Thyroid gland (tissue), 4 donors: ENCODE results near the gene DAAM2. TPM values are rescaled to one million over a fixed set of nuclear protein-coding genes. Genes with fewer than 3 reads are reported as not detected.

Source experiments
- DNase-seq, 2 donors: peaks; one replicate each; pipeline ENCODE4 v3.0.0-alpha.2; 2019
- H3K27ac ChIP-seq, 3 donors: fragments of 200-600 bp; sonication (generic); 1 replicate in 2 of 3; 2 replicates in 1 of 3; pipeline ENCODE4 v1.5.1; 2016 to 2019; ENCODE audit warnings: mild to moderate bottlenecking in 1 of 3, moderate library complexity in 1 of 3
- H3K27me3 ChIP-seq: fragments of 200-600 bp; sonication (generic); one replicate; pipeline ENCODE4 v1.5.1; 2019
- H3K36me3 ChIP-seq, 2 donors: fragments of 200-600 bp; sonication (generic); one replicate each; pipeline ENCODE4 v1.5.1; 2016 to 2019
- H3K4me1 ChIP-seq, 2 donors: fragments of 200-600 bp; sonication (generic); one replicate each; pipeline ENCODE4 v1.5.1; 2017 to 2019
- H3K4me3 ChIP-seq, 3 donors: fragments of 200-600 bp; sonication (generic); replicated peaks in 1 of 3; 1 replicate in 2 of 3; 2 replicates in 1 of 3; pipeline ENCODE4 v1.5.1; 2016; ENCODE audit warnings: mild to moderate bottlenecking in 1 of 3
- H3K9me3 ChIP-seq: fragments of 200-600 bp; sonication (generic); one replicate; pipeline ENCODE4 v1.5.1; 2017
- POLR2A ChIP-seq, 2 donors: fragments of 450-650 bp; IDR thresholded peaks; one replicate each; pipeline ENCODE4 v1.6.1; 2017; ENCODE audit warnings: antibody characterized with exemption in 2 of 2, mild to moderate bottlenecking in 2 of 2, moderate library complexity in 1 of 2
- WGBS, 2 donors: methylation state at CpG; one replicate each; pipeline ENCODE4 v1.1.5; 2017; 5-methylcytosine and 5-hydroxymethylcytosine counted together
- intact Hi-C: fragments of 100-400 bp; cut with DNase I; formaldehyde crosslinking; loops from one replicate; pipeline ENCODE4 v1.15.1; 2023
- total RNA-seq, 4 donors: library from RNA; depleted of rRNA; stranded (reverse); fragments of >200 nt; gene quantifications; one replicate each; pipeline ENCODE4 v1.2.3, GENCODE V29; 2016
- TF ChIP-seq, protein P1 (sequence below), 6 experiments: fragments of 200-600 bp in 3 of 6; fragments of 450-650 bp in 3 of 6; sonication (generic) in 3 of 6; IDR thresholded peaks; one replicate each; pipeline ENCODE4 v1.5.1; 2016 to 2019; ENCODE audit warnings: antibody characterized with exemption in 6 of 6, mild to moderate bottlenecking in 2 of 6, inconsistent platforms in 1 of 6, moderate library complexity in 1 of 6

Gene DAAM2
- total RNA-seq, 4 donors from 2014 or later, result 17.8 to 37.0 (median 23.8) TPM

- no peak overlapping the region for H3K4me3 ChIP-seq
- H3K36me3 ChIP-seq, result peaks cover 7 to 20% of the 10 kb centered on the region in 2 donors
- H3K4me1 ChIP-seq, result peaks cover 3 to 9% of the 10 kb centered on the region in 2 donors
- no peaks in the 10 kb centered on the region for H3K27me3 ChIP-seq
- no peak for DNase-seq
- intact Hi-C loops, result no loop called here
- TF ChIP-seq POLR2A (IDR thresholded peaks at IDR 0.05), result no peak
- TF ChIP-seq, protein P1, sequence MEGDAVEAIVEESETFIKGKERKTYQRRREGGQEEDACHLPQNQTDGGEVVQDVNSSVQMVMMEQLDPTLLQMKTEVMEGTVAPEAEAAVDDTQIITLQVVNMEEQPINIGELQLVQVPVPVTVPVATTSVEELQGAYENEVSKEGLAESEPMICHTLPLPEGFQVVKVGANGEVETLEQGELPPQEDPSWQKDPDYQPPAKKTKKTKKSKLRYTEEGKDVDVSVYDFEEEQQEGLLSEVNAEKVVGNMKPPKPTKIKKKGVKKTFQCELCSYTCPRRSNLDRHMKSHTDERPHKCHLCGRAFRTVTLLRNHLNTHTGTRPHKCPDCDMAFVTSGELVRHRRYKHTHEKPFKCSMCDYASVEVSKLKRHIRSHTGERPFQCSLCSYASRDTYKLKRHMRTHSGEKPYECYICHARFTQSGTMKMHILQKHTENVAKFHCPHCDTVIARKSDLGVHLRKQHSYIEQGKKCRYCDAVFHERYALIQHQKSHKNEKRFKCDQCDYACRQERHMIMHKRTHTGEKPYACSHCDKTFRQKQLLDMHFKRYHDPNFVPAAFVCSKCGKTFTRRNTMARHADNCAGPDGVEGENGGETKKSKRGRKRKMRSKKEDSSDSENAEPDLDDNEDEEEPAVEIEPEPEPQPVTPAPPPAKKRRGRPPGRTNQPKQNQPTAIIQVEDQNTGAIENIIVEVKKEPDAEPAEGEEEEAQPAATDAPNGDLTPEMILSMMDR (IDR thresholded peaks at IDR 0.05), result no peak
- no peaks in the 10 kb centered on the region for H3K9me3 ChIP-seq
- 70 to 93% methylated on average over 4 of the region's 4 CpGs for WGBS, 2 donors
- H3K27ac ChIP-seq, result peak overlapping the region in 1 of 3 donors; percentile 17
These were observed 125.2 kb downstream of the DAAM2 start for GRCh38 chr6:39917329-39917728.

DNA sequence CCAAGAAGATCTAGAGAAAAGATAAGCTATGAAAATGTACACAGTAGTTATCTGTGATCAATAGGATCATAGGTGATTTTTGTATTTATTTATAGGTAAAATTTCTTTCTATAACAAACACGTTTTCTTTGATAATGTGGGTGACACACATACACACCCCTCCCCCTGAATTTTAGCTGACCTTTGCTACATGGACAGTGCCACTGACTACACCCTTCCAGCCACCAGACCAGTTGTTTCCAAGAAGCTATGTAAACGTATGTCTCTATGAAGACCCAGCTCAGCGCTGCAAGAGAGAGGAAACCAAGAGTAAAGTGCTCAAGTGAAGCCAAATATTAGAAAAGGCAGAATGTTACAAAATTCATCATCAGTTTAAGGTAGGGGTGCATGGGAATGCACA is 125.8 kb downstream of the DAAM2 start:
- Histone ChIP-seq H3K9me3 (no peaks in the 10 kb centered on the region), H3K36me3 (peaks cover 7 to 15% of the 10 kb centered on the region in 2 donors), H3K4me3 (no peak overlapping the region), H3K27me3 (no peaks in the 10 kb centered on the region), H3K27ac (no peak overlapping the region), H3K4me1 (peaks cover 5 to 12% of the 10 kb centered on the region in 2 donors)
- TF ChIP-seq POLR2A (IDR thresholded peaks at IDR 0.05), result no peak
- TF ChIP-seq, protein P1 (IDR thresholded peaks at IDR 0.05), result no peak
- no peak for DNase-seq
- intact Hi-C loops, result no loop called here
- 81 to 85% methylated on average over 3 of the region's 3 CpGs for WGBS, 2 donors

GRCh38 chr6:39918831-39919230 is 126.7 kb downstream of the DAAM2 start:
- H3K4me3 ChIP-seq, result no peak overlapping the region
- peaks cover 14 to 19% of the 10 kb centered on the region in 2 donors for H3K4me1 ChIP-seq
- WGBS, 2 donors, result 94 to 96% methylated on average over 5 of the region's 5 CpGs
- no peak overlapping the region for H3K27ac ChIP-seq
- TF ChIP-seq, protein P1 (IDR thresholded peaks at IDR 0.05), result no peak
- no peak for TF ChIP-seq POLR2A (IDR thresholded peaks at IDR 0.05)
- intact Hi-C loops, result no loop called here
- no peak for DNase-seq
- no peaks in the 10 kb centered on the region for H3K27me3 ChIP-seq
- no peaks in the 10 kb centered on the region for H3K9me3 ChIP-seq
- peaks cover 7 to 13% of the 10 kb centered on the region in 2 donors for H3K36me3 ChIP-seq

- no peak for DNase-seq
- Histone ChIP-seq H3K4me1 (peaks cover 21 to 26% of the 10 kb centered on the region in 2 donors), H3K27ac (no peak overlapping the region), H3K4me3 (no peak overlapping the region), H3K27me3 (no peaks in the 10 kb centered on the region), H3K36me3 (peaks cover 8 to 14% of the 10 kb centered on the region in 2 donors), H3K9me3 (no peaks in the 10 kb centered on the region)
- WGBS, 2 donors, result 87 to 91% methylated on average over 3 of the region's 3 CpGs
- TF ChIP-seq POLR2A (IDR thresholded peaks at IDR 0.05), result no peak
- TF ChIP-seq, protein P1 (IDR thresholded peaks at IDR 0.05), result no peak
- intact Hi-C loops, result no loop called here
These were observed 128.0 kb downstream of the DAAM2 start for GRCh38 chr6:39920157-39920556.

DNA sequence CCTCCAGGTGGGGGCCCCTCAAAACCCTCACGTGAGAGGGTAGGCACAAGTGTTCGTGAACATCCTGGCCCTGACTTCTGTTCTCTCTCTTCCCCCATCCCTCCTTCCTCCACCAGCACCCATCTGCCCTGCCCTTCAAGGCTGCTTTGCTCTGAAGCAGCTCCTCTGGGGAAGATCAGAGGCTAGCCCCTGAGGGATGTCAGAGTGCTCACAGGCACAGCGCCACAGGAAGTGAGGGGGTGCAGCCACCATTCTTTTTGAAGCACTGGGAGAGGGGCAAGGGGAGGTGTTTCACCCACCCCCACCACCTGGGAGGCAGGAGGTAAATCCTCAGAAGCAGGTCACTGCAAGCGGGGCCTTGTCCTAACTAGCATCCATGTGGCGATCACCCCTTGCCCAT is 130.6 kb downstream of the DAAM2 start:
- intact Hi-C loops, result no loop called here
- no peaks in the 10 kb centered on the region for H3K27me3 ChIP-seq
- no peak for DNase-seq
- peaks cover 18 to 38% of the 10 kb centered on the region in 2 donors for H3K4me1 ChIP-seq
- no peaks in the 10 kb centered on the region for H3K9me3 ChIP-seq
- H3K4me3 ChIP-seq, result no peak overlapping the region
- 86 to 88% methylated on average over 4 to 5 of the region's 5 CpGs for WGBS, 2 donors
- TF ChIP-seq, protein P1 (IDR thresholded peaks at IDR 0.05), result no peak
- no peak for TF ChIP-seq POLR2A (IDR thresholded peaks at IDR 0.05)
- H3K36me3 ChIP-seq, result peaks cover 9 to 11% of the 10 kb centered on the region in 2 donors
- H3K27ac ChIP-seq, result peak overlapping the region in 2 of 3 donors; percentile 59 to 74
